Endothelial cell of umbilical vein (primary cell): ENCODE results near the gene PRCD. TPM values are rescaled to one million over a fixed set of nuclear protein-coding genes. Genes with fewer than 3 reads are reported as not detected.

Experiments
- BruUV-seq: library from RNA; stranded (reverse); fragments of 400-500 nt; replicated peaks from 2 replicates; lab custom pipeline; 2021; lab: Mats Ljungman, UMichigan
- CTCF ChIA-PET: fragments of 300-600, 350-600 bp; sonication (Branson Sonifier 250); formaldehyde crosslinking; loops from one replicate; lab custom pipeline; 2021; ENCODE audit warnings: antibody characterized with exemption, inconsistent platforms; lab: Charles Lee
- POLR2A ChIA-PET: fragments of 300-600, 350-600 bp; sonication (Branson Sonifier 250); formaldehyde crosslinking; loops from one replicate; lab custom pipeline; 2021; ENCODE audit warnings: antibody characterized with exemption, inconsistent platforms; lab: Charles Lee
- DNase-seq: peaks from one replicate; pipeline ENCODE4 v3.0.0-alpha.2; 2011; ENCODE audit warnings: low read depth, low spot score
- FAIRE-seq: peaks from 2 replicates; lab custom pipeline; 2011; peaks lifted over from hg19 to GRCh38; lab: Jason Lieb, UNC
- H2AFZ ChIP-seq: 2 replicates; pipeline ENCODE4 v1.6.0; 2012; ENCODE audit warnings: low read depth, low read length, control low read depth, inconsistent platforms
- H3K27ac ChIP-seq: 2 replicates; pipeline ENCODE4 v1.5.1; 2011; ENCODE audit warnings: low read depth, mild to moderate bottlenecking, control low read depth, low read length, moderate library complexity; ENCODE audit not compliant: insufficient read depth
- H3K27me3 ChIP-seq, 2 experiments: 2 replicates each; pipeline versions ENCODE4 v1.6.0 to v1.6.1; 2011; ENCODE audit warnings: low read length in 2 of 2, mixed read lengths in 1 of 2; ENCODE audit not compliant: control insufficient read depth in 2 of 2, insufficient read depth in 2 of 2
- H3K36me3 ChIP-seq, 2 experiments: 2 replicates in 1 of 2; 3 replicates in 1 of 2; pipeline ENCODE4 v1.5.1; 2011; ENCODE audit warnings: low read length in 2 of 2, mild to moderate bottlenecking in 1 of 2, moderate library complexity in 1 of 2; ENCODE audit not compliant: control insufficient read depth in 2 of 2, insufficient read depth in 2 of 2; ENCODE audit errors: extremely low read depth in 1 of 2
- H3K4me1 ChIP-seq: 3 replicates; pipeline ENCODE4 v1.5.1; 2011; ENCODE audit warnings: mild to moderate bottlenecking, low read length; ENCODE audit not compliant: control insufficient read depth, insufficient read depth; ENCODE audit errors: extremely low read depth
- H3K4me2 ChIP-seq: 2 replicates; pipeline ENCODE4 v1.6.1; 2011; ENCODE audit warnings: low read length, control low read depth, mixed read lengths; ENCODE audit not compliant: insufficient read depth
- H3K4me3 ChIP-seq, 3 experiments: fragments of 200-600 bp in 1 of 3; sonication (generic), shearing (Covaris generic) in 1 of 3; replicated peaks in 1 of 3; 2 replicates each; pipeline ENCODE4 v1.5.1; 2011 to 2016; ENCODE audit warnings: control low read depth in 3 of 3, low read length in 3 of 3, mild to moderate bottlenecking in 2 of 3, inconsistent platforms in 1 of 3, low read depth in 1 of 3, moderate library complexity in 1 of 3; ENCODE audit not compliant: insufficient read depth in 1 of 3
- H3K79me2 ChIP-seq: 2 replicates; pipeline ENCODE4 v1.6.0; 2012; ENCODE audit warnings: low read length, inconsistent platforms; ENCODE audit not compliant: control insufficient read depth, insufficient read depth
- H3K9ac ChIP-seq: replicated peaks from 2 replicates; pipeline ENCODE3; 2011; ENCODE audit warnings: low read length, control low read depth; ENCODE audit not compliant: insufficient read depth; ENCODE audit errors: extremely low read depth
- H3K9me1 ChIP-seq: replicated peaks from 3 replicates; pipeline ENCODE4 v1.6.0; 2011; ENCODE audit warnings: mild to moderate bottlenecking, low read length; ENCODE audit not compliant: control insufficient read depth, insufficient read depth; ENCODE audit errors: extremely low read depth
- H3K9me3 ChIP-seq: replicated peaks from 2 replicates; pipeline ENCODE4 v1.5.1; 2012; ENCODE audit warnings: low read length, inconsistent platforms; ENCODE audit not compliant: control insufficient read depth, insufficient read depth
- H4K20me1 ChIP-seq: replicated peaks from 2 replicates; pipeline ENCODE3; 2011; ENCODE audit warnings: mild to moderate bottlenecking, low read length; ENCODE audit not compliant: control insufficient read depth, insufficient read depth; ENCODE audit errors: extremely low read depth
- CTCF ChIP-seq, 2 donors: IDR thresholded peaks; 1 replicate in 1 of 2; 2 replicates in 1 of 2; pipeline ENCODE4 v1.5.1; 2011; ENCODE audit warnings: low read length in 2 of 2, mild to moderate bottlenecking in 2 of 2, moderate library complexity in 2 of 2, control low read depth in 1 of 2, inconsistent platforms in 1 of 2, low read depth in 1 of 2; ENCODE audit not compliant: insufficient read depth in 1 of 2; ENCODE audit errors: extremely low read depth in 1 of 2
- EZH2 ChIP-seq: IDR thresholded peaks from 2 replicates; pipeline ENCODE4 v1.6.1; 2012; ENCODE audit warnings: borderline replicate concordance, low read depth, mild to moderate bottlenecking, moderate library complexity, low read length, inconsistent platforms; ENCODE audit not compliant: severe bottlenecking
- FOS ChIP-seq: IDR thresholded peaks from 2 replicates; pipeline ENCODE4 v1.6.1; 2011; ENCODE audit warnings: mild to moderate bottlenecking, low read length, moderate library complexity, borderline replicate concordance; ENCODE audit not compliant: insufficient read depth
- GATA2 ChIP-seq: IDR thresholded peaks from 2 replicates; pipeline ENCODE4 v1.7.0; 2011; ENCODE audit warnings: low read depth, mild to moderate bottlenecking, moderate library complexity, mixed read lengths, low read length; ENCODE audit not compliant: insufficient read length, insufficient read depth
- JUN ChIP-seq: IDR thresholded peaks from 2 replicates; pipeline ENCODE4 v1.6.1; 2011; ENCODE audit warnings: borderline replicate concordance, low read depth; ENCODE audit not compliant: insufficient read length, insufficient read depth
- MYC ChIP-seq: IDR thresholded peaks from one replicate; pipeline ENCODE4 v1.6.1; 2011; ENCODE audit warnings: mild to moderate bottlenecking, low read depth, low read length
- POLR2A ChIP-seq: IDR thresholded peaks from 2 replicates; pipeline ENCODE4 v1.6.1; 2012; ENCODE audit warnings: low read depth, mild to moderate bottlenecking, control low read depth, low read length
- POLR2AphosphoS5 ChIP-seq: IDR thresholded peaks from 2 replicates; pipeline ENCODE4 v1.6.1; 2012; ENCODE audit warnings: low read depth, mild to moderate bottlenecking, control low read depth, low read length, moderate library complexity; ENCODE audit not compliant: insufficient read depth
- dilution Hi-C: fragments of 300-500 bp; cut with MboI; formaldehyde crosslinking; loops from one replicate; pipeline ENCODE4 v1.15.0; 2019; ENCODE audit warnings: low sequenced_read_pairs; ENCODE audit not compliant: extremely low pct_ligation_motif_present
- intact Hi-C: fragments of 100-400 bp; cut with micrococcal nuclease; formaldehyde crosslinking; loops from one replicate; pipeline ENCODE4 v1.10.0; 2022
- polyA plus RNA-seq, 4 experiments: library from polyadenylated mRNA; depleted of rRNA in 3 of 4; stranded (reverse) in 3 of 4; unstranded in 1 of 4; fragments of >200 nt; gene quantifications; 2 replicates each; pipeline versions ENCODE4 v1.2.1 to v1.2.3, GENCODE V29; 2011 to 2012; ENCODE audit warnings: missing spikeins in 1 of 4
- total RNA-seq: library from RNA; stranded (reverse); gene quantifications from 2 replicates; pipeline ENCODE4 v1.2.3, GENCODE V29; 2021
- TF ChIP-seq, protein P1 (sequence below): IDR thresholded peaks from 2 replicates; pipeline ENCODE4 v1.6.1; 2011; ENCODE audit not compliant: insufficient read depth, insufficient read length

The PRCD gene
- total and polyA plus RNA-seq, 2 donors (not counting 3 experiments of a cell fraction or from before 2014, with no cell fraction given): not detected

- Histone ChIP-seq H3K79me2 (no peaks in the 10 kb centered on the region), H2AFZ (peak overlapping the region; percentile 67), H3K36me3 (no peaks in the 10 kb centered on the region), H4K20me1 (no peaks in the 10 kb centered on the region), H3K27ac (no peak overlapping the region), H3K9me1 (no peaks in the 10 kb centered on the region), H3K4me2 (no peak overlapping the region), H3K9me3 (no peaks in the 10 kb centered on the region), H3K9ac (no peak overlapping the region), H3K27me3 (no peaks in the 10 kb centered on the region), H3K4me3 (no peak overlapping the region), H3K4me1 (peaks cover 23% of the 10 kb centered on the region)
- intact Hi-C loops (loop anchor here (10.0 kb wide), 1 partner anchor 186 kb away; the partner anchor contains the start of gene MXRA7), dilution Hi-C loops (no loop called here)
- ChIA-PET POLR2A (interaction anchor here (0.7 to 1.2 kb wide), 2 partner anchors 18 to 141 kb away, joined by 3 to 6 read pairs; no protein-coding TSS in a partner anchor), CTCF (interaction anchor here (0.7 to 4.3 kb wide), 12 partner anchors 7 to 261 kb away, joined by 3 to 60 read pairs (median 4); partner anchors contain the start of genes PRCD and ST6GALNAC2)
- TF ChIP-seq GATA2 (no peak), POLR2AphosphoS5 (no peak), CTCF (IDR thresholded peaks at IDR 0.05; ENCODE audit: extremely low read depth in 1 of 2, insufficient read depth in 1 of 2, low read depth in 1 of 2, low read length in 2 of 2) (no peak), JUN (no peak), FOS (no peak), MYC (no peak), POLR2A (no peak), EZH2 (no peak)
- TF ChIP-seq, protein P1, sequence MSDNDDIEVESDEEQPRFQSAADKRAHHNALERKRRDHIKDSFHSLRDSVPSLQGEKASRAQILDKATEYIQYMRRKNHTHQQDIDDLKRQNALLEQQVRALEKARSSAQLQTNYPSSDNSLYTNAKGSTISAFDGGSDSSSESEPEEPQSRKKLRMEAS: no peak
- BruUV-seq: no TSS peak
- no peak for FAIRE-seq
- no peak for DNase-seq
Observed at GRCh38 chr17:76528528-76529223, 11.2 kb upstream of the PRCD start.
